Superior temporal gyrus (tissue), 1 donor: ENCODE results near the gene LSG1.
A peak's percentile ranks its signal among the peaks of the same experiment; 100 is the strongest.

Source experiments
- DNase-seq: peaks from one replicate; pipeline ENCODE4 v3.0.0-alpha.2; 2016; ENCODE audit errors: extremely low spot score

Gene LSG1

DNA sequence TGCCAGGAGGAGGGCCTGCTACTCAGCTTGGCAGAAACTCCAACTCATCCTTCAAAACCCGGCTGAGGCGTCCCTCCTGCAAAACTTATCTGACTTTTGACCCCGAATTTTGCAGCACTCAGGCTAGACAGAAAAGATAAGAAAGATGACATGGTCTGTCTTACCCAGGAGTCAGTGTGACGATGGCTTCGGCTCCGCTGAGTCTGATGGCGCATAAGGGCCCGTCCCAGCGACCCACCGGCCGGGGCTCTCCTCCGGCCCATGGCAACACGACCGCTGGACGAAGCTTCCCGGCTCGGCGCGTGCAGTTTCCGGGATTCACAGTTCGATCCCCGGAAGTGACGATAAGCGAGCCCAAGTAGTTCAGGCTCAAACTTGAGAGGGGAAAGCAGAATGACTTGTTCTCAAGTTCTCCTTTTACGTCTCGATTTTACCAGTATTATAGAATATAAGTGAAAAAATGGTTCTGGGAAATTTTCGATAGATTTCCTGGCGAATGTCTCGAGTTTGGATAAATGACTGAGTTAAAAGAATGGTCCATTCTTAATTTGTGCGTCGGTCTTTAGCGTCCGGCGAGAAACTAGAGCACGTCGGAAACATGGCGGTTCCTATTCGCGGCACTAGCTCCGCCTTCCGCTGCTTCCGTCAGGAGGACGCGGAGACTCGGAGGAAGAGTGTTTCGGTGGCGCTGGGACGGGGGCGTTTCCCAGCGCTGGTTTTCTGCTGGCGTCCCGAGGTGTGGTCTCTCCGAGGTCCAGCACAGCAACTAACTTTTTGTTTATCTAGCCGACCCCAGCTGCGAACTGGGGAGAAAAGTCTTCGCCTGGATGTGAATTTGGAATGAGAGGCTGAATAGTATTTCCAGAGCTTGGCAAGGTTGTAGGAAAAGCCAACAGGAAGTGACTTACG lies at the start of gene LSG1:
LSG1 (minus strand) TSS at position 292 of the 909 bp plus-strand sequence; CDS start at position 263, 29 bp downstream.
- DNase-seq = peak; percentile 98

DNA sequence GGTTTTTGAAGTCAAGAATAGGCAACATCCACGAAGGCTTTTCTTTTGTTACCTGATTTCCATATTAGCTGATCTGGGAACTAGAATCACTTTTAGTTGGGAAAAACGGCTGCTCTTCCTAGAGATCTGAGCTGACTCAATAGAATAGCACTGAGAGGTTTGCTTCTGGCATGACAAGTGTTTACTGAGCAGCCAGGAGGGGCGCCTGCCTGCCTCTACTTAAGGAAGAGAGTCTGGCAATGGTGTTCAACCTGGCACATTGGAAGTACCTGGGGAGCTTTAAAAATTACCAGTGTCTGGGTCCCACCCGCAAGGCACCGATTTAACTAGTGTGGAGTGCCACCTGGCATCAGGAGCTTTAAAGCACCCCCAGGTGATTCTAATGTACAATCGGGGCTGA lies 48.1 kb upstream of the LSG1 start:
- no peak for DNase-seq

DNA sequence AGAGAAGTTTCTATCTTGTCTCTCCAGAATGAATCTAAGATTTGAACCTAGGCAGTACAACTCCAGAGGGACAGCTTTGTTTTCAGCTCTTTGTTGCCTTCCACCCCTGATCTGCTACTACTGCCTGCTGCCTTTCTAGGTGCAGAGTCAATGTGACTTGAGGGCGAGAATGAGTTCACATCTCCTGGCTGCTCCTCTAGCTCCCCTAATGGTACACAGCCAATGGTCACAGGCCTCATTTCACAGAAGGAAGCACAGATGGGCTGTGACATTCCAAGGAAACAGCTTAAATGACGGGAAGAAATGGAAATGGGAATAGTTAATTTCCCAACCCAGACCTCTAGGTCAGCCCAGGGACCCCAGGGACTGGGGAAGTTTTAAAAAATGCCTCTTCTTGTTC lies 46.1 kb upstream of the LSG1 start:
- no peak for DNase-seq

DNA sequence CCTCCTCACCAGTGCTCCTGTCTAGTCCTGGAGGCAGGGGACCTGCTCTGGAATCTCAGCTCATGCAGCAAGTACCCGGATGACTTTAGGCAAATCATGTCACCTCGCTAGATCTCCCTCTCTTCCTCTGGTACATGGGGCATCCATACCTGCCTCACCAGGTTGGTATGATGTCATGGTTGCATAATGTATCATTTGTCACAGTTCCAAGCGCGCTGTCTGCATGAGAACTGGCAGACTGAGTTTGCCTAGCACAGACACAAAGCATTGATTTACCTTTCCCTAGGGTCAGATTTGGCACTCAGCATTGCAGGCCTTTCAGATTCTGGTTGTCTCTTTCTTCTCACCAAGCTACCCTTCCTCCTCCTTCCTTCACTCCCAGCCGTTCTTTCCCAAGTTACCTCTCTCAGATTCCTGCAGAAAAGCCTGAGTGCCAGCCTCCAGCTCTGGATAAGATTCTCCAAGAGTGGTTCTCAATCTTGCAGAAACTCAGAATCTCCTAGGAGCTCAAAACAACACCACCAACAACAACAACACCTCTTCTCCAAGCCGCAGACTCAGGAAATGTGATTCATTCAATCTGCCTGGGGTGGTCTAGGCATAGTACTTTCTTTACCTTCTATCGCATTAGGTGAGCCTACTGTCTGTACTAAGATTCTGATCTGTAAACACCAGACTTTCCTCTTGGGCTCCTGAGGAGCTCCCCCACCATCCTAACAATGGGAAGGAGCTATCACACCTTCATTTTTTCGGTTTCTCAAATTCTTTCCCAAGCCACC lies 43.2 kb upstream of the LSG1 start:
- DNase-seq = no peak

DNA sequence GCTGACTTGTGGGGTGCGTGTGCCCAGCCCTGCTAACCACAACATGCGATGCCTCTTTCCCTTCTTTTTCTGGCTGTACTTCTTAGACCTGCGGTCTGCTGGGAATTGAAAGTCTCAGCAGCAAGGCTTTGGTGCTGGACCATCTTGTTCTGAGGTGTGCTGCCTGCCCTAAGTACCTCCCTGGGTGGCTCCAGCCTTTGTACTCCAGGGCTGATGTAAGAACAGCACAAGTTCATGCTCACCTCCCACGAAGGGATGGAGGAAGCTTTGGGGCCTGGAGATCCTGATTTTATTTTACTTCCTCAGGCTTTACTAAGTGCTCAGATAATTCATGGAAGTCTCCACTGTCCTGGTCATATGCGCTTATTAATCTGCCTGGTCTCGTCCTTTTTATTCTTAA lies 42.6 kb upstream of the LSG1 start:
- DNase-seq = no peak

DNA sequence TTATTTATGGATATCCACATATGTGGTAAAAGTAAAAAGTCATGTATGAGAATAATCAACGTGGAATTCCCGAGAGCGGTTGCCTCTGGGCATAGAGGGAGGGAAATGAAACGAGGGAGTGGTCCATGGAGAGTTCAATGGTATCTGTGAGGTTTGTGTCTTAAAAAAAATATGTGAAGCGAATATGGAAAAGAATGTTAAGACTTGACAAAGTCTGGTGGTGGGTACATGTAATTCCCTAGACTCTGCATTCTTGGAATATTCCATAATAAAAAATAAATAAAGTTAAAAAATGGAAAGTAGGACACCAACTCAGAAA lies 42.1 kb upstream of the LSG1 start:
- DNase-seq = no peak

DNA sequence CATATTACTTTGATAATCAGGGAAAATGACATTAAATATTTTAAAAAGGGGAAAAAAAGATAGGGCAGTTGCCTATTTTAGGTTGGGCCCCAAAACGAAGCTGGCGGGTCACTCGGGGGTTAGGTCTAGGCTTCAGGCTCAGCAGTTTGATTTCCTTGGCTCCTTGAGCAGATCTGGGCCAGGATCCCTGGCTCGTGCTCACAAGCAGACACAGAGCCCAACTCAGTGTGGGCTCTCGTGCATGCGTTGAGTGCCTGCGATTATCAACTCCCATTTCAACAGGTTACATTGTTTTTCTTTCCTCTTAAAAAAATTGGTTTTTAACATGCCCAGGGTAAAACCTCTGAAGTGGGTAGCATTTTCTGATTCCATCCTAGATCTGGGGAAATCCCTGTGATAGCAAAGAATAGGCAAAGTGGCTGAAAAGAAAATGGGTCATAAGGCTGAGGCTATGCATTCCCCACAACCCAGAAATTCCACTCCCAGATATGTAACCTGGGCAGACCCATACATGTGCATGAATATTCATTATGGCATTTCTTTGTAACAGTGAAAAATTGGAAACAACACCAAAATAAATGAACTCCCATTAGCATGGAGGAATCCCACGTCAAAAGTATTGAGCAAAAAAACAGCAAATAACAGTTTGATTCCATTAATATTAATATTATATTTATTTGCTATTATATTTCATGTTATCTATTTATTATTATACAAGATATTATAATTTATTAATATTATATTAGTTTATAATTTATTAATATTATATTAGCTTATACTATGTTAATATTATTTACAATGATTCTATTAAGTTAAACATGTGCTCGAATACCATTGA lies 41.5 kb upstream of the LSG1 start:
- DNase-seq = no peak

DNA sequence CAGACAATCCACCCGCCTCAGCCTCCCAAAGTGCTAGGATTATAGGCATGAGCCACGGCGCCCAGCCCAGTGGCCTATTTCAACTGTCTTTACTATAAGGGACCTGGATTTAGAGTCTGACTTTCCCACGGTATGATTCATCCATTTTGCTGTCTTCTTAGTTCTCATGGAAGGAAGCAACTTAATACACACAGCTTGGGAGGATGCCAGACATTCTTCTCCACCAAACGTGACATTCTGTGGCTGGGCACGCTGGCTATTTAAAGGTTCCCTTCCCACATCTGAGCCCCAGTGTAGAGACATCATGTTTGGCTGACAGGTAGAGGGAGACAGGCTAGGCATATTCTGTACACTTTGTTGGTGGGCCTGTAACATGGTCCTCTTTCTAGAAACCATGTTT lies 39.9 kb upstream of the LSG1 start:
- no peak for DNase-seq

DNA sequence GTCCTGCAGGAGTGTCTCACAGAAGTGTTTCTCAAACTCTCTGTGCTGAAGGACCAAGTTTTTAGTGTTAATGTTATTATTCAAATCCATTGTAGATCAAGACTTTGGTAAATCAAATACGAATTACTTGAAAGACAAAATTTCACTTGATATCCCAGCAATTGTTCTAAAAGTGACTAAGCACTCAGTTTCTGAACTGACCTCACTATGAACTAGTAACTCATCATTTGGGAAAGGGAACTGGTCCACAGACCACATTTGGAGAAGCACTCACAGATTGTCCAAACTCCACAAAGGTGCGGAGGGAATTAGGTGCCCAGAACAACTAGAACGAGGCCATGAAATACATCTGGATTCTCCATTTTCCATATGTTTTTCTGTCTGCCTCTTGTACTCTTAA lies 39.3 kb upstream of the LSG1 start:
- DNase-seq = no peak

DNA sequence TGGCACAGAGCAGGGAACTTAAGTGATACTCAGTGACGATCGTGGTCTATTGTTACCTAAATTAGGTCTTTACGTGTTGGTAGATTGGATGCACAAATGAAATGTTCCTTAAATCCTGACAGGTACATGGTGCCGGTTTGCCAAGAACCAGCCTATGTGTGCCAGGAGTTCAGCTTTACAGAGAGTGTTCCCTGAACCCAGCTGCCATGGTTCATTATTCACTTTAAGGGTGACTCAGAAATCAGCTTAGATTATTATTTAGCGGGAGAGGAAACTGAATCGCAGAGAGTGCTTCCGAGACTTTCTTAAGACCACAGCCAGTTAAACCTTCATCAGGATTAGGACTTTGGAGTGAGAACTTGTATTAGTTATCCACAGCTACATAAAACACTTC lies 35.2 kb upstream of the LSG1 start:
- DNase-seq = no peak

DNA sequence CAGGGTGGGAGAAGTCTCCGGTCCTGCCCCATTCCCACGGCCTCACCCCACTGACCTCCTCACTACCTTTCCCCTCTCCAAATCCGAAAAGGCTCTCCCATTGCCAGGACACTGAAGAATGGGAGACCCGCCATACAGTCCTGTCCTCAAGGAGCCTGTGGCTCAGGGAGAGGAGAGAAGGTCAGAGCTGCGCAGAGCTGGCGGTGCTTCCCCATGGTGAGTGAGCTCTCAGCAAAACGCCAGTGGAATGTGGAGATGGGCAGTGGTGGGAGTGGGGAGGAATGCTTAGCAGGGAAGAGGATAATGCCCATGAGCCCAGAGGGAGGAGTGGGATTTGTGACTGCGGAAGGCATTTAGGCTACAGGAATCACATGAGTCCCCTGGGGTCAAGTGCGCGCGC lies 33.8 kb upstream of the LSG1 start:
- DNase-seq = no peak

DNA sequence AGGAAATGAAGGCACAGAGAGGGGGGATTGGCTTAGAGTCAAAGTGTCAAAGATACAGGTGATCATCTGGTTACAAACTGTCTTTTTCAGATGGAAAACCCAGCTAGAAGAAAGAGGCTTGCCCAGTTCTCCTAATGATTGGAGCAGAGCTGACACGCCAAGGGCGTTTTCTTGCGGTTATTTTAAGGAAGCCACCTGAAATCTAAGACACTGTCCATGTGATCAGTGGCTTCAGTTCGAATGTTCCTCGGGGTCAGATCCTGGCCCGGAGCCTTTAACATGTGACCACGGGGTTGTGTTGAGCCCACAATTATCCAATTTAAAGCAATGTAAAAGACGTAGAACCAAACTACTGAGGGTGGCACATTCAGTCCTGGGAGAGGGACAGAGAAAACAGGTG lies 33.2 kb upstream of the LSG1 start:
- DNase-seq = no peak

DNA sequence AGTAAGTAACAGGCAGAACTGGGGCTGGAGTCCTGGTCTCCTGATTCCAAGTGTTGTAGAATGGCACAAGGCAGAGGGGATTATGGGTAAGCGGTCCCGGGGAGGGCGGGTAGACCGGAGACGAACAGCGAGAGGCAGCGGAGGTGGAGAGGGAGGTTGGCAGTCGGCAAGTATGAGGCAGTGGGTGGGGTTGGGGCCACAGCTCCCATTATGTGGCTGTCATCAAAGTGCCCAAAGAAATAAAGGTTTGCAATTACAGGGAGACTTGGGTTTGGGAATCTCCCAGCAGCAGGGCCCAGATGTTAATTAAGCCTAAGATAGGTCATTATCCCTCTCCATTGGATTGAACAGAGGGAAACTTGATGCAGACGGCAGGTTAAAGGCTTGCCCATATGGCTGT lies 30.6 kb upstream of the LSG1 start:
- no peak for DNase-seq

DNA sequence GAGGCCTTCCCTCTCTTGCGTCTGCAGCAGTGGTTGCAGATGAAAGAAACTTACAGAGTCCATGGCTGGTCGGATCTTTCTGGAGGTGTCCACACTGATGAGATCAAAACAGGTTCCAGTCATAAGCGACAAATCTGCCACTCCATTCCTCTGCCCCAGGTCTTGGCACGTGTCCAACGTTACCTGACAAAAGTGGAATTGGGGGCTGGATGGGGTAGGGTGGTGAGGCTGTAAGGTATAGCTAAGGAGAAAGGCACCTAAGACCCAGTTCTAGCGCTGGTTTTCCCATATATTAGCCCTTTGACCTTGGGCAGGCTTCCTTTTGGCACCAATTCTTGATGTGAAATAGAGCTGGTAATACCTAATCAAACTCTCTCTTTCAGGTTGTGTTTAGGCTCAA lies 24.7 kb upstream of the LSG1 start:
- DNase-seq = no peak

DNA sequence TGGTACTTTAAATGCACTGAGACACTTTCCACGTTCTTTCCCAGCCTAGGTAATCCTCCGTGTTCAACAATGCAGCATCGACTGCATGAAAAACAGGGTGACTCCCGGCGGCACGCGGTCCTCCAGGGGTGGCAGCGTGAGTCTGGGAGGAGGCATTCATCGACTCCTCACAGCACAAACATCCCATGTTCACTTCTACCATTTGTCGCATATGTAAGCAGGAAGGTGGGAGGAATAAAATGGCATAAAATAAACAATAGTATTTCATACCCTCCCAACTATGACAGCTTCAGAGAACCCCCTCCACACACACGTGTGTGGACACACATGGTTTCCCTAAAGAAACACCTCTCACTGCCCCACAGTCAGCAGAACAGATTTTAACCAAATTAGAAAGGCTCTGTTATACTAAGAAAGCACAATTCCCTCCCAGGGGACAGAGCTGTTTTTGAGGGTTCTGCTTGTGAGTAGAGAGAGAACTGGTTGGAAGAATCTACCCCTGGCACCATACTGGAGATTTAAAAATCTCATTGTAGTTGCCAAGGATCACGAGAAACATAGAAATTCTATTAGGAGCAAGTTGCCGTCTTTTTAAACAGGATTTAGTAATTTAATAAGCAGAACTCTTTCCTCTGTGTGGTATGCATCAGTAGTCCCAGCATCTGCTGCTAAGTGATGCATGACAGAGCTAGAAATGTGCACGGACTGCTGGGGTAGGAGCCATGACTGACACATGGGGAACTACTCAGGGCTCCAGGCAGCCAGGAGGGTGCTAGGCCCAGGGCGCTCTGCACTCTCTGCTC lies 19.7 kb upstream of the LSG1 start:
- DNase-seq = no peak

DNA sequence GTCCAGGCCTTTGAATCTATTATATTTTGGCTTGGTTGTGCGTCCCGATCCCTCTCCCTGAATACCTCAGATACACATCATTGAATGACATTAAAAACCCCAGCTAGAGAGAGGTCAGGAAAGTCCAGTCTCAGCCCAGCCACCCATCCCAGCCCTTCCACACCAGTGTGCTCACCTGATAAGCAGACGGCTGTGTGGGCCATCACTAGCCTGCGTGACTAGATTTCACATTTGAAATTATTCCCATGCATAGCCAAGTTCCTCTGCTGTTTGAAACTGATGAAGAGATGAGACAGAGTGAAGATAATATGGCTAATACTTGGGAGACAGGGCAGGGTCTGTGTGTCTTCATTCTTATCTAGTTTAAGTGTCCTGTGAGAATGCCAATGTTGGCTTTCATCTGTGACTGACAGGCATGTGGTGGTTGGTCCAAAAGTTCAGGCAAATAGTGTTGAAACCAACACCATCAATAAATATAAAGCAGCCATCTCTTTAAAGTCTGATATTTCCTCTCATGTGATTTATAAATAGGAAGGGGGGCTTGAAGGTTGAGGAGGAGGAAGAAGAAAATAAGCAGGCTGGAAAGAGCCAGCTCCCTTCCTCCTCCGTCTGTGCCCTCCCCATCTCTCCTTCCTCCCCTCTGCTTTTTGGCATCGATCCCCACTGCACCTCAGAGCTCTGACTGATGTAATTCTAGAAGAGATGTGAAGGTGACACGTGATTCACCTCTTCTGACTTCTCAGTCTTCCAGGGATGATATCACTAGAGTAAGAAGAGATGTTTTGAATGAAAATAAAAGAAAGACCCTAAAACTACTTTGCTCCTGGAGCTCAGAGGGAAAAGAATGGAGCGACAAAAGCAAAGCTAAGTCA lies 18.7 kb upstream of the LSG1 start:
- DNase-seq = no peak

DNA sequence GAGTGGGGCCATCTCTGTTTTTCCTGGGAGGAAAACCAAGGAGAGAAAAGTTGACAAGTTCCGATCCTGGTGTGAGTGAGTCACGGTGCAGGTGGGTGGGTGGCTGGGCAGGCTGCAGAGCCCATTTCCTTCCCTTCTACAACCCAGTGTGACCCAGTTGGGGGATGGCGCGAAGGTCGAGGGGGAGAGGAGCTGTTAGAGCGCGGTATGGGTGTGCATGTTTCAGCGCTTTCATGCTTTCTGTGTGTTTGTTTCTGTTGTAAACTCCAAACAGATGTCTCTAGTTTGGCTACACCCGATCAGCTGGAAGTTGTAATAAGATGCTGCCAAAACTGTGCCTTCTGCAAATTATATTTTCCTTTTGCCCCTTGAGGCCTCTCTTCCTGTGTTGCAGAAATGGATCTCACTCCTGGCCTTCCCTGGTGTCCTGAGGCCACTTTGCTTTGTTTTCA lies 17.5 kb upstream of the LSG1 start:
- no peak for DNase-seq

DNA sequence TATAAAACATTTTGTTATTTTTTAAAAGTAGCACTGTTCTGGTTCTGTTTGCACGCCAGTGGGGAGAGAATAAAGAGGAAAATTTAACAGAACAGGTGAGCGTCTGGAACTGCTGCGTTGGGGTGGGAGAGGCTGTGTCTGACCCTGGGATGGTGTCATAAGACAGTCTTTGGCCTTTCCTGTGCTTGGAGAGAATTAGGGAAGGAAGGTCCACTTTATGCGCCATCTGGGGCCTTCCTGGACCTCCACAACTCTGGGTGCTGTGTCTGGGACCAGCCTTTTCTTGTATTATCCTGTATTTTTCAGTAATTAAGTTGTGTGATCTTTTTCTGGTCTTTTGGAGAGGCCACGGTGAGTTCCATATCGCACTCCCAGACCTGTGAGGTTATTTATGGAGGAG lies 17.0 kb upstream of the LSG1 start:
- DNase-seq = no peak

DNA sequence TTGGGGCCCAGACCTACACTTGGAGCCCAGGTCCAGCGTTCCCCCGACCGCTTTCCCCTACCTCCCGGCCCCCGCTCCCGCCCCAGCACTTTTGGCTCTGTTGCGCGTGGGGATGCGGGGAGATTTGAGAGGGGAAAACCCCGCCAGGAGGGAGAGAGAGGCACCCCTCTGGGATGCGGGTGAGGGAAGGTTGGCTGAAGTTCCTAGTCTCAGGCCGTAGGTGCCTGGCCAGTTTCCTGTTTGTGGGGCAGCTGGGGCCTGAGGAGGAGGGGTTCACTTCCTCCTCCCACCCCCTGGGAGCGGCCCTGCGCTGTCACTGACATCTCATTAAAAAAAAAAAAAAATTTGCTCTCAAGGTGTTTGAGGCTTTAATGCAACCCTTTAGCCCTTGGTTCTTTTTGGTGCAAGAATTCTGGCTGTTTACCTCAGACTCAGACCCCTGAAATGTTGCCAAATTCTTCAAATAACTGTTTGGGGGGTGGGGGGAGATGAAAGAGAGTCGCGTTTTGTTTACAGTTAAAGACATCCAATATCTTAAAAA lies 16.3 kb upstream of the LSG1 start:
- DNase-seq = no peak

DNA sequence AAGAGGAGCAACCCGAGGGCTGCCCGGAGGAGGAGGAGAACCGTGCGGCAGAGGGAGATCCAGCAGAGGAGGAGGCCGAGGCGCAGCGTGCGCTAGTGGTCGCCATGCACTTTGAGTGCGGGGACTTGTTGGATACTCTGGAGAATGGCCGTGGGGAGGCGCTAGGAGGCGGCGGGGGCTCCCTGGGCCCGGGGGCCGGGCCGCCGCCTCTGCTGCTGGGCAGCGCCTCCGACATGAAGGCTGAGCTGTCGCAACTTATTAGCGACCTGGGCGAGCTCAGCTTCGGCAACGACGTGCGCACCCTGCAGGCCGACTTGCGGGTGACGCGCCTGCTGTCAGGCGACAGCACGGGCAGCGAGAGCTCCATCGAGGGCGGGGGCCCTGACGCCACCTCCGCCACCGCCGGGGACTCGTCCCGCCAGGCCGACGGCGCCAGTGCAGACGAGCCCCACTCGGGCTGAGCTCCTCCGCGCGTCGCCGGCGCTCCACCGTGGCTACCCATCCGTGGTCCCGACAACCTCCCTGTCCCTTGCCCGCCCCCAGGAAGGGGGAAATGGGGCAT lies 15.7 kb upstream of the LSG1 start:
- DNase-seq = no peak
